Keratinocyte (primary cell): ENCODE results near the gene UTF1.

ENCODE experiments used
- EZH2 ChIP-seq: IDR thresholded peaks from one replicate; pipeline ENCODE4 v1.6.1; 2012; ENCODE audit warnings: inconsistent platforms, mild to moderate bottlenecking, low read length, moderate library complexity
- TF ChIP-seq, protein P1 (sequence below), 3 experiments: IDR thresholded peaks in 1 of 3; conservative IDR thresholded peaks in 1 of 3; optimal IDR thresholded peaks in 1 of 3; 2 replicates in 2 of 3; 3 replicates in 1 of 3; pipeline versions ENCODE3 to v1.5.1; 2011; ENCODE audit warnings: low read length in 3 of 3, mild to moderate bottlenecking in 3 of 3, moderate library complexity in 2 of 3, control low read depth in 1 of 3, inconsistent platforms in 1 of 3; ENCODE audit not compliant: insufficient read depth in 2 of 3; ENCODE audit errors: extremely low read depth in 1 of 3

DNA sequence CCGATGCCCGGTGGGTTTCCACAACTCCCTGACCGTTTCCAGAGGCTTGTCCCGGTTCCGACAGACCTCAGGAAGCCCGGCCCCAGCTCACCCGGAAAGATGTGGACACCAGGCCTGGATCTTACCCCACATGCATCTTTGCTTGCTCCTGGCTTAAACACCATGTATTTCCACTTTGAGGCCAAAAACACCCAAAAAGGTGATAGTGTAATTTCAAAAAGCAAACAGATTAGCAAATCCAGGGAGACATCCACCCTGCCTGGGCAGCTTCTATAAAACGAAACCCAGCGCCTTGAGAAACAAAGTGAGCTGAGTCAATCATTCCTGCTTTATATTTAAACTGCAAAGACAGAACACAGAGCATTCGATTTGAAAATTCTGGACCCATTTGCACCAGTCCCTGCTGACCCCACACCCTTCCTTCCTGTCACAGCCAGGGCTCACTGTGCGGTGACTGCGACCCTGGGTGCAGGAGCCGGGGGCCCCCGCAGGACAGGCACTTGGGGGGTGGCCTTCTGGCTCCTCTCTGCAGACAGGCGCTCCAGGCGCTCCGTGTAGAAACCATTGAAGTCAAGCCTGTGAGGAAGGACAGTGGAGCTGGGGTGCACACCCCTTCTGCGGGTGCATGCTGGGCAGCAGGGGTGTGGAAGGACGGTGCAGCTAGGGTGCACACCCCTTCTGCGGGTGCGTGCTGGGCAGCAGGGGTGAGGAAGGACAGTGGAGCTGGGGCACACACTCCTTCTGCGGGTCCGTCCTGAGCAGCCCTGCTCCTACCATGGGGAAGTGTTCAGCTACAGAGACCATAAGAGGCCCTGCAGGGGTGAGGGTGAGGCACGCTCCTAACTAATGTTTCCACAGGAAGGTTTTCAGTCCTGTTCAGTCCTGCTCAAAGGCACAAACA is 49.6 kb downstream of the UTF1 start:
- TF ChIP-seq, protein P1, sequence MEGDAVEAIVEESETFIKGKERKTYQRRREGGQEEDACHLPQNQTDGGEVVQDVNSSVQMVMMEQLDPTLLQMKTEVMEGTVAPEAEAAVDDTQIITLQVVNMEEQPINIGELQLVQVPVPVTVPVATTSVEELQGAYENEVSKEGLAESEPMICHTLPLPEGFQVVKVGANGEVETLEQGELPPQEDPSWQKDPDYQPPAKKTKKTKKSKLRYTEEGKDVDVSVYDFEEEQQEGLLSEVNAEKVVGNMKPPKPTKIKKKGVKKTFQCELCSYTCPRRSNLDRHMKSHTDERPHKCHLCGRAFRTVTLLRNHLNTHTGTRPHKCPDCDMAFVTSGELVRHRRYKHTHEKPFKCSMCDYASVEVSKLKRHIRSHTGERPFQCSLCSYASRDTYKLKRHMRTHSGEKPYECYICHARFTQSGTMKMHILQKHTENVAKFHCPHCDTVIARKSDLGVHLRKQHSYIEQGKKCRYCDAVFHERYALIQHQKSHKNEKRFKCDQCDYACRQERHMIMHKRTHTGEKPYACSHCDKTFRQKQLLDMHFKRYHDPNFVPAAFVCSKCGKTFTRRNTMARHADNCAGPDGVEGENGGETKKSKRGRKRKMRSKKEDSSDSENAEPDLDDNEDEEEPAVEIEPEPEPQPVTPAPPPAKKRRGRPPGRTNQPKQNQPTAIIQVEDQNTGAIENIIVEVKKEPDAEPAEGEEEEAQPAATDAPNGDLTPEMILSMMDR (optimal IDR thresholded peaks at IDR 0.05 in 1 of 3, IDR thresholded peaks at IDR 0.05 in 1 of 3, conservative IDR thresholded peaks at IDR 0.05 in 1 of 3; ENCODE audit: extremely low read depth in 1 of 3, insufficient read depth in 2 of 3, low read length in 3 of 3): no peak
- TF ChIP-seq EZH2: no peak
